Activated T-helper 1 cell treated with Interleukin-2 at 50 U/mL for 16 hours (primary cell): ENCODE results near the gene NDUFS4.
"Not testable (repeated sequence)": the region's sequence is repeated elsewhere in the genome, so short reads cannot be mapped to it uniquely, and the experiment has no call there.

ENCODE experiments used
- DNase-seq: peaks from one replicate; pipeline ENCODE4 v3.0.0-alpha.2; 2020; ENCODE audit warnings: low read depth

NDUFS4 gene

DNA sequence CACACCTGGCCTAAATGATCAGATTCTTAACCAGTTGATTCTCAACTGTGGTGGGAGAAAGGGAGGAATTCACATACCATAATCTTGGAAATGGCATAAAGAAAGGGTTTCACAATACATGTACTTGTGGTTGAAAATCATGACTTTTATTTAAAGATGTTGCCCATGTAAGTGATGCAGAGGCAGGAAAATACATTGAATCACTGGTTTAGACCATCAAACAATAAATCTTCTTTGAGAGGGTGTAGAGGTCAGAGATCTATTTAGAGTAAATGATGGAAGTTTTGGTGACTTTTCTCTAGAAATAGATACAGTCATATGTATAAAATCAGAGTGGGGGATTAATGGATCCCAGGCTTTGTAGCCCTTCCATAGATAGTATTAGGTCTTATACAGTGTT lies 15.4 kb downstream of the NDUFS4 start:
- DNase-seq: no peak

GRCh38 chr5:53576674-53577073 lies 16.2 kb downstream of the NDUFS4 start:
- no peak for DNase-seq

- no peak for DNase-seq
Observed at GRCh38 chr5:53578854-53579253, 18.4 kb downstream of the NDUFS4 start.

- DNase-seq: no peak
Observed at GRCh38 chr5:53580547-53580946, 20.1 kb downstream of the NDUFS4 start.

DNA sequence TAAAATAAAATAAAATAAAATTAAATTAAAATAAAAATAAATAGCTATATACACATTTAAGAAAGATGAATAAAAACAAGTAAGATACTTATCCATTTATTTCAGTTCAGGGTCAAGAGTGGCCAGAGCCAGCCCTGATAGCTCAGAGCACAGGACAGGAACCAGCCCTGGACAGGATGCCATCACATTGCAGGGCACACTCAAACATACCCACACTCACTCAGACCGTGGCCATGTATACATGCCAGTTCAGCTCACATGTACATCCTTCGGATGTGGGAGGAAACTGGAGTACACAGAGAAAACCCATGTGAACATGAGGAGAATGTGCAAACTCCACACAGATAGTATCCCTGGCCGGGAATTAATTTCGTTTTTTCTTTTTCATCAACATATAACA lies 21.8 kb downstream of the NDUFS4 start:
- no peak for DNase-seq

GRCh38 chr5:53590759-53591158 lies 30.3 kb downstream of the NDUFS4 start:
- DNase-seq: no peak

DNA sequence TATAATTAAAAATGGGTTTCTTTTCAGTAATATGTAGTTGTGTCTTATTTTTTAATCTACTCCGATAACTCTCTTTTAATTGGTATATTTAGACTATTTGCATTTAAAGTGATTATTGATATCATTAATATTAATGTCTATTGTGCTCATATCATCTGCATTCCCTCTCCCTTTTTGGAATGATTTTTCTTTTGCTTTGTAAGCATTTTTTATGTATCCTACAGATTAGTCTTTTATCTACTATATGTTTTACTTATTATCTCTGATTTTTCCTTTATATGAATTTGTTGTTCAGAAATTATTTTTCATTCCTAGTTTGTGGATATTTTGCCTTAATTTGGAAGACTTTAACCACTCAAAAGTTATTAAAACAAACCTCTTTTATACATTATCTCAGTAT lies 34.0 kb downstream of the NDUFS4 start:
- no peak for DNase-seq

- DNase-seq: no peak
Observed at GRCh38 chr5:53597894-53598293, 37.5 kb downstream of the NDUFS4 start.

DNA sequence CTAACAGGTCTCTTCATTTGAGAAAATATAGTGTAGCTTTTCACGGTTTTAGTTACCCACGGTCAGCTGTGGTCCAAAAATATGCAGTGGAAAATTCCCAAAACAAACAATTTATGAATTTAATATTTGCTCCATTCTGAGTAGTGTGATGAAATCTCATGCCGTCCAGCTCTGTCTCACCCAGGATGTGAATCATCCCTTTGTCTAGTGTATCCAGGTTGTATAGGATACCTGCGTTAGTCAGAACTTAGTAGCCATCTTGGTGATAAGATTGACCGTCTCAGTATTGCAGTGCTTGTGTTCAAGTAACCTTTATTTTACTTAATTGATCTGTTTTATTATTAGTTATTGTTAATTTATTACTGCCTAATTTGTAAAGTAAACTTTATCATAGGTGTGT lies 41.1 kb downstream of the NDUFS4 start:
- DNase-seq: no peak

DNA sequence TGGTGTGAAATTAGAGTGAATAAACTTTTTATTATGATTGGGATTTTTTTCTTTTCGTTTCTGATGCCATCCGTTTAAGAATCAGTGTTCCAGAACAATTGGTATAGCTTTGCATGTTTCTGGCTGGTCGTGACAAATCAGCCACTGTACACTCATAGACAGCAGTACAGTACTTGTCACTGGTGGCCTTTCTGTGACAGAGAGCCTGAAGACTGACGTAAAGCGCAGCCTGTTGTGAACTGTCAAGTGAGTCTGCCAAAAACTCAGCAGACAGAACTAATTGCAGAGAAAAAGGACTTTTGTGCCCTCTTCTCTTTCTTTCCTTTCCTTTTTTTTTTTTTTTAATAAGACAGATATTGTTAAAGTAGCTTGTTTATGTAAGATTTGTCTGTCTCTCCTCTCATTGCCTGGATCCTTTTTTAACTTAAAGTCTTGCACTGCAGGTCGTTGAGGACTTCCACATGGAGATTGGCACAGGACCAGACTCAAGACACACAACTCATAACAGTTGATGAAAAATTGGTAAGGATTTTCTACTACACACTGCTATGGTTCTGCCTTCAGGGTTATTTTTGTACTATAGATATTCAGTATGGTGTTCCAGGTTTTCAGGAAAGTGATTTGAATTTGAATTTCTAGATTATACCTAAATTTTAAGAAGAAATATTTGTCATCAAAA lies 42.7 kb downstream of the NDUFS4 start:
- DNase-seq: no peak

DNA sequence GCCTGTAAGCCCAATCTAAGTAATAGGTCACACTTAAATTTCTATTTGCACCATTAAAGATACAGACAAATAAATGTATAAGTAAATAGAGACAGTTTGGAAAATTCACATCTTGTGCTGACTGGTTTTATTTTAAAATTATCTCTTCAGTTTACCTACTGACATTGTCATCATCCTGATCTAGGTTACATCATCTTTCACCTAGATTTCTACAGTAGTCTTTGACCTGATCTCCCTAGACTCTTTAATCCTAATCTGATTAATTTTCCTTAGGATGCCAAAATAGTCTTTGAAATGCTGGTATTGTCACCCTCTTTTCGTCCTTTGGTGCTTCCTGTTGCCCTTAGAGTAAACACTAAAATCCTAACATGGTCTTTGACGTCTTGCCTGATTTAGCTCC lies 43.9 kb downstream of the NDUFS4 start:
- DNase-seq: no peak

DNA sequence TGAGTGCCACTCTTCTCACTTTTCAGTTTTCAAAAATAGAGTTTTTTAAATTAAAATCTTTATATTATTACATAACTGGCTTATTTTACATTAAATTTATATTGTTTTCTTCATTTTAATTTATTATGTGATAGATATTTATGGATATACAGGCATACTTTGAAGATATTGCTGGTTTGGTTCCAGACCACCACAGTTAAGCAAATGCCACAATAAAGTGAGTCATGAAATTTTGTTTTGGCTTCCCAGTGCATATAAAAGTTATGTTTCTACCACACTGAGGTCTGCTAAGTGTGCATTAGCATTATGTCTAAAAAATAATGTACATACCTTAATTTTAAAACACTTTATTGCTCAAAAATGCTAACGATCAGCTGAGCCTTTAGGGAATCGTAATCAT lies 47.4 kb downstream of the NDUFS4 start:
- no peak for DNase-seq

DNA sequence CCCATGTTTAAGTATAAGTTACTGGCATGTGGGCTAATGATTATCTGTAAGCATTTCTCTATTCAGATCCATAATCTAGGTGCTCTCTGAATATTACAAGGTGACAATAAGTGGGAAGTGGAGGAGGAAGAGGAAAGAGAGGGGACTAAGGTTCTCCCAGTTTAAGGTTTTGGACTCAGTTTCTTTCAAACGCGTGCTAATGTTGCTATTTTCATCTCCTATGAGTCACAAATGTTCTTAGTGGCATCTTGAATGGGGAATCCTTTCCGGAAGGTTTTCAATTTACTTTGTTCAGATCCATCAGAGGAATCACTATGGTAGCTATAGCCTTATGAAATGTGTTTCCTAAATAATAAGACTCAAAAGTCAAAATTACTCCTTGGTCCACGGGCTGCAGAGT lies 48.5 kb downstream of the NDUFS4 start:
- DNase-seq: not testable (repeated sequence)

- no peak for DNase-seq
Observed at GRCh38 chr5:53613061-53613460, 52.6 kb downstream of the NDUFS4 start.

GRCh38 chr5:53613536-53613935 lies 53.1 kb downstream of the NDUFS4 start:
- no peak for DNase-seq

GRCh38 chr5:53614376-53614885 lies 54.0 kb downstream of the NDUFS4 start:
- no peak for DNase-seq

DNA sequence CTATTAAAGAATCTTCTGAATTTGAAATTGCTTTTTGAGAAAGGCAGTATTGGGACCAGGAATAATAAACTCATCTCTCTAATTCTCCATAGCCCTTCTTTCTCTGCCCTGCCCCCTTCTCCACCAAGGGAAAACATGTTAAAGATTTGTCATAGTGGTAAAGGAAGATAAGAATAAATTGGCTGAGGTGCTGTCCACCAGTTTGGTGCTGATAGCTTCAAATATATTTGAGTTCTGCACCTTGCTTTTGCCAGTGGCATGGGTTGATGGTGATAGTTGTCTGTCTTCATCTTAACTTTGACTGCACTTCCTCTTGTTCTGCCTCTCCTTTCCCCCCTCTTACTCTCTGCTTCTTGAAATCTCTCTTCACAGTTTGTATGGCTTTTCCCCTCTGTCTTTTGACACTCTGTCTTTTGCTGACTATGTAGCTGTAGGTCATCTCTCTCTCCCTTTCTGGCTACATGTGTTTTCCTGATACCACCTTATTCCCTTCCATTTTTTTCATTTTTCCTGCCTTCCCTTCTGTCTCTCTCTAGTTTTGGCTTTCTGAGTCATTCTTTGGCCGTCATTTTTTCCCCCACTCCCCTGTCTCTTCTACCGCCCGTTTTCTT lies 56.6 kb downstream of the NDUFS4 start:
- no peak for DNase-seq

DNA sequence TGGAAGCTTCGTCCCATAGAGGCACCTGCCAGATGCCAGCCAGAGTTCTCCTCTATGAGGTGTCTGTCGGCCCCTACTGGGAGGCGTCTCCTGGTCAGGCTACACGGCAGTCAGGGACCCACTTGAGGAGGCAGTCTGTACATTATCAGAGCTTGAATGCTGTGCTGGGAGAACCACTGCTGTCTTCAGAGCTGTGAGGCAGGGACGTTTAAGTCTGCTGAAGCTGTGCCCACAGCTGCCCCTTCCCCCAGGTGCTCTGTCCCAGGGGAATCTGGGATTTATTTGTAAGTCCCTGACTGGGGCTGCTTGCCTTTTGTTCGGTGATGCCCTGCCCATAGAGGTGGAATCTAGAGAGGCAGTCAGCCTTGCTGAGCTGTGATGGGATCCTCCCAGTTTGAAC lies 70.8 kb downstream of the NDUFS4 start:
- DNase-seq: no peak

GRCh38 chr5:53642061-53642460 lies 81.6 kb downstream of the NDUFS4 start:
- DNase-seq: no peak

DNA sequence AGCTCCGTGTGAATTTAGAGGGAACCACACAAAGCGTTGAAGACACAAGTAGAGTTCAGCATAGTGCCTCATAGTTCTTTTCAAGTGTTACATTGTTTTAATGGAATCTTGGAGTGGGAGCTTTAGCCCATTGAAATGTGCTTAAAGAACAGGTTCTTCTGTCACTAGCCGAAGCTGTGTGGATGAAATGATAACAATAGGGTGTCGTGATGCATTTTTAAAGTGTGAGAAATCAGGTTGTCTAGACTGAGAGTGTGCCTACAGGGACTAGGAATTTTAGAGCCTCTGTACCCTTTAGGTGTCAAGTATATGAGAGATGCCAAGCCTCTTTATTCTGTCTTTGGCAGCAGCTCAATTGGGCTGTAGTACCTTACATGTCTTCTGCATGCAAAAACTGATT lies 83.0 kb downstream of the NDUFS4 start:
- no peak for DNase-seq

GRCh38 chr5:53645078-53645477 lies 84.6 kb downstream of the NDUFS4 start:
- no peak for DNase-seq

- no peak for DNase-seq
Observed at GRCh38 chr5:53649352-53649751, 88.9 kb downstream of the NDUFS4 start.

- DNase-seq: not testable (repeated sequence)
Observed at GRCh38 chr5:53660573-53660972, 100.1 kb downstream of the NDUFS4 start.

GRCh38 chr5:53665313-53665712 lies 104.9 kb downstream of the NDUFS4 start:
- DNase-seq: not testable (repeated sequence)
